ENCODE results near the gene NXPH4.

The NXPH4 gene

DNA sequence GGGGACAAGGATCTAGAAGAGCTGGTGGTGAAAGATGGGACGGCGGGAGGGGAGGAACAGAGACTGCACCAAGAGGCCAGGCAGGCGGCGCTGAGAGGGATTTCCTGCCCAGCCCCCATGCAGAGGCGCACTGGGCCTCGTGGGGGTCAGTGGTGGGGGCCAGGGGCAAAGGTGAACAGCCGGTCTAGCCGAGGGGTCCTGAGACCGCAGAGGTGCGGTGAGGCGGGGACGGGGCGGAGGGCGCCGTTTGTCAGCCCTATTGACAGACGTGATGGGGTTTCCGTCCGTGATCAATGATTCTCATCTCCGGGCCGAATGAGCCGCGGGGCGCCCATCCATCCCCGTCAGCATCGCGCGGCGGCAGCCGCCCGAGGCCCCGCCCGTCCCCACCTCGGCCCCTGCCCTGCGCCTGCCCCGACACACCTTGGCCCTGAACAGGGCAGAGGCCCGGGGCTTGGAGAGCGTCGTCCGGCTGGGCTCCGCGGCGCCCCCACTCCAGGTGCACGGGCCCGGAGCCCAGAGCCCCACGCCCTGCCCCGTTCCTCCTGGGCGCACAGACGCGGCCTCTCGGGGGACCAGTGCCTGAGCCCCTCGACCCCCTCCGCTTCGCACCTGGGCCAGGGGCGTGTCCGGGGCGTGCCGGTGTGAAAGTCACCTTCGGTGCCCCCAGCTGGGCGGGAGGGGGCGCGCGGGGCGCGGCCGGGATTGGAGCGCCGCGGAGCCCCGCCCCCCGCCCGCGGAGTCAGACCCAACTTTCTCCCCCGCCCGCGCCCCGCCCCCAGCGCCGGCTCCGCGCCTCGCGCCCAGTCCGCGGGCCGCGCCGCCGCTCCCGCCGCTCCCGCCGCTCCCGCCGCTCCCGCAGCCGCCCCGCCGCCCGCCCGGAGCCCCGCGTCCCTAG, at the start of gene NXPH4:
NXPH4 (plus strand) TSS at position 781 of the 898 bp plus-strand sequence. CDS start 176 bp downstream, outside the sequence.
- Histone ChIP-seq H3K36me3 (ENCODE audit: control insufficient read depth, insufficient read depth, low read length, severe bottlenecking) (peaks cover 27% of the 10 kb centered on the region), H3K9me3 (ENCODE audit: control insufficient read depth, low read length) (no peaks in the 10 kb centered on the region), H3K4me1 (ENCODE audit: control insufficient read depth, insufficient read depth, low read length) (peaks cover 53% of the 10 kb centered on the region), H3K9ac (ENCODE audit: low read length) (peak within 1 kb of the TSS; percentile 68), H3K4me3 (ENCODE audit: low read length) (peak within 1 kb of the TSS; percentile 70), H3K27me3 (replicated peaks; ENCODE audit: control insufficient read depth, insufficient read depth, low read length) (peaks cover 7% of the 10 kb centered on the region)
- peak; percentile 69 for DNase-seq (ENCODE audit: low read depth)

DNA sequence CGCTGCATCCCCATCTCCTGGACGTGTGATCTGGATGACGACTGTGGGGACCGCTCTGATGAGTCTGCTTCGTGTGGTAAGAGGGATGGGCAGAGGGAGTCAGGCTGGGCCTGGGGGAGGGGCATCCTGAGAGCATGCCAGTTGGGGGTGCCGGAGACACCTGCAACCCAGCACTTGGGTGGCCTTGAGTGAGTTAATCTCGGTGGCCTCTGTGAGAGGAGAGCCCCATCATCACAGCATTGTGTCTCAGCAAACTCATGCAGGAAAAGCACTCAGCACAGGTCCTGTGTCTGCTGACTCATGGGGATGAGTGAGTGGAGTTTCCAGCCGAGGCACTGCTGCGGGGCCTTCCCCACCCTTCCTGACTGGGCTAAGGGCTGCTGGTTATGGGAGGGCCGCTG, 49.6 kb upstream of the NXPH4 start:
- peaks cover 40% of the 10 kb centered on the region for H3K4me1 ChIP-seq (ENCODE audit: control insufficient read depth, insufficient read depth, low read length)
- H3K27me3 ChIP-seq (replicated peaks; ENCODE audit: control insufficient read depth, insufficient read depth, low read length): no peaks in the 10 kb centered on the region
- H3K9me3 ChIP-seq (ENCODE audit: control insufficient read depth, low read length): no peaks in the 10 kb centered on the region
- DNase-seq (ENCODE audit: low read depth): peak; percentile 42
- H3K9ac ChIP-seq (ENCODE audit: low read length): peak overlapping the region; percentile 44
- no peak overlapping the region for H3K4me3 ChIP-seq (ENCODE audit: low read length)
- peaks cover 94% of the 10 kb centered on the region for H3K36me3 ChIP-seq (ENCODE audit: control insufficient read depth, insufficient read depth, low read length, severe bottlenecking)

DNA sequence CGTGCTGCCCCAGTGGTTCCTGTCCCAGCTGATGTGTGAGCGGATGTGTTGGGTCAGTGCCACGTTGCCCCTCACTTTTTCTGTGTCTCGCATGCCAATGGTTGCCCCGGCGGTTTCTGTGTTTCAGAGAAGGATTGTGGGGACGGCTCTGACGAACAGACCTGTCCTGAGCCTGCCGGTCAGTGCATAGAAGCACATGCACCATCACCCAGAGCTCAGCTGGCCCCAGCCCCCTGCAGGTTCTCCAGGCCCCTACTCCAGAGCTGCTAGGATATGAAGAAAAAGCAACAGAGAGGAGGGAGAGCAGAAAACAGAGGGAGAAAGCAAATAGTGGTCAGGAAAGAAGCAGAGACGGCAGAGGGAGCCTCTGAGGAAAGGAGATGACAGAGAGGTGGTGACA, 48.5 kb upstream of the NXPH4 start:
- Histone ChIP-seq H3K9me3 (ENCODE audit: control insufficient read depth, low read length) (no peaks in the 10 kb centered on the region), H3K4me1 (ENCODE audit: control insufficient read depth, insufficient read depth, low read length) (peaks cover 46% of the 10 kb centered on the region), H3K27me3 (replicated peaks; ENCODE audit: control insufficient read depth, insufficient read depth, low read length) (no peaks in the 10 kb centered on the region), H3K9ac (ENCODE audit: low read length) (peak overlapping the region; percentile 52), H3K4me3 (ENCODE audit: low read length) (no peak overlapping the region), H3K36me3 (ENCODE audit: control insufficient read depth, insufficient read depth, low read length, severe bottlenecking) (peaks cover 93% of the 10 kb centered on the region)
- DNase-seq (ENCODE audit: low read depth): no peak

DNA sequence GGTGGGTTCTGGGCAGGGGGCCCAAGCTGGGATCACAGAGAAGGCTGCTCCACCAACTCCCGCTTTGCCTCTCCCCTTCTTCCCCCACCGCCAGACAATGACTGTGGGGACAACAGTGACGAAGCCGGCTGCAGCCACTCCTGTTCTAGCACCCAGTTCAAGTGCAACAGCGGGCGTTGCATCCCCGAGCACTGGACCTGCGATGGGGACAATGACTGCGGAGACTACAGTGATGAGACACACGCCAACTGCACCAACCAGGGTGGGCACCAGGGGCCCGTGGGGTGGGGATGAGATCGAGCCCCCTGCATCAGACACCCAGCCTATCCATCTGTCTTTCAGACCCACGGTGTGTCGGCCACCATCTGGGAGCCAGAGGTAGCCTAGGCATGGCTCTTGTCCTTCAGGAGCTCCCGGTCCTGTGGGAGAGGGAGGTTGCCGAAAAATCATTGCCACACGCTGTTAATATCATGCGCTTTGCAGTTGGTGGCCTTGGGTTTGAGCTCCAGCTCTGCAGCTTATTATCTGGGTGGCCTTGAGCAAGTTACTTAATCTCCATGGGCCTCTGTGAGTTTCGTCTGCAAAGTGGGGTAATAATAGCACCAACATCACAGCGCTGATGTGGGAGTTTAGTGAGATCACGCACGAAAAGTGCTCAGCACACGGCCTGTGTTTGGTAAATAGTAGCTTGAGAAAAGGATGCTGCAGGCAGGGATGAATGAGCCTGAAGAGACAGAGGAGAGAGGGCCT, 47.4 kb upstream of the NXPH4 start:
- Histone ChIP-seq H3K36me3 (ENCODE audit: control insufficient read depth, insufficient read depth, low read length, severe bottlenecking) (peaks cover 93% of the 10 kb centered on the region), H3K4me3 (ENCODE audit: low read length) (no peak overlapping the region), H3K27me3 (replicated peaks; ENCODE audit: control insufficient read depth, insufficient read depth, low read length) (no peaks in the 10 kb centered on the region), H3K9ac (ENCODE audit: low read length) (peak overlapping the region; percentile 60), H3K4me1 (ENCODE audit: control insufficient read depth, insufficient read depth, low read length) (peaks cover 51% of the 10 kb centered on the region), H3K9me3 (ENCODE audit: control insufficient read depth, low read length) (no peaks in the 10 kb centered on the region)
- no peak for DNase-seq (ENCODE audit: low read depth)

DNA sequence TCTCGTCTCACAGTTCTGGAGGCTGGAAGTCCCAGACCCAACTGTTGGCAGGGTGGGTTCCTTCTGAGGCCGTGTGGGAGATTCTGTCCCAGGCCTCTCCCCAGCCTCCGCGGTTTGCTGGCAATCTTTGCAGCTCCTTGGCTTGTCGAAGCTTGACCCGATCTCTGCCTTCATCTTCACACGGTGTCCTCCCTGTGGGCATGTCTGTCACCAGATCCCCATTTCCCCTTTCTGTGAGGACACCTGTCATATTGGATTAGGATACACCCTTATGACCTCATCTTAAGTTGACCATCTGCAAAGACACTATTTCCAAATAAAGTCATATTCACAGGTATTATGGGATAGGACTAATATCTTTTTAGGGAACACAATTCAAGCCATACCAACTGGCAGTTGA, 46.6 kb upstream of the NXPH4 start:
- H3K27me3 ChIP-seq (replicated peaks; ENCODE audit: control insufficient read depth, insufficient read depth, low read length): no peaks in the 10 kb centered on the region
- peaks cover 93% of the 10 kb centered on the region for H3K36me3 ChIP-seq (ENCODE audit: control insufficient read depth, insufficient read depth, low read length, severe bottlenecking)
- H3K9me3 ChIP-seq (ENCODE audit: control insufficient read depth, low read length): no peaks in the 10 kb centered on the region
- no peak overlapping the region for H3K4me3 ChIP-seq (ENCODE audit: low read length)
- DNase-seq (ENCODE audit: low read depth): no peak
- peak overlapping the region; percentile 60 for H3K9ac ChIP-seq (ENCODE audit: low read length)
- peaks cover 49% of the 10 kb centered on the region for H3K4me1 ChIP-seq (ENCODE audit: control insufficient read depth, insufficient read depth, low read length)

DNA sequence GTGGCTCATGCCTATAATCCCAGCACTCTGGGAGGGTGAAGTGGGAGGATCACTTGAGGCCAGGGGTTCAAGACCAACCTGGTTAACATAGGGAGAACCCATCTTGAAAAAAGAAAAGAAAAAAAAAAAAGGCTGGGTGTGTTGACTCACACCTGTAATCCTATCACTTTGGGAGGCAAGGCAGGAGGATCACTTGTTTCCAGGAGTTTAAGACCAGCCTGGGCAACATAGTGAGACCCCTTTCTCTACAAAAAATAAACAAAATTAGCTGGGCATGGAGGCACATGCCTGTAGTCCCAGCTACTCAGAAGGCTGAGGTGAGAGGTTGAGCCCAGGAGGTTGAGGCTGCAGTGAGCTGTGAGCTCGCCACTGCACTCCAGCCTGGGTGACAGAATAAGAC, 46.2 kb upstream of the NXPH4 start:
- no peak for DNase-seq (ENCODE audit: low read depth)
- Histone ChIP-seq H3K36me3 (ENCODE audit: control insufficient read depth, insufficient read depth, low read length, severe bottlenecking) (peaks cover 93% of the 10 kb centered on the region), H3K27me3 (replicated peaks; ENCODE audit: control insufficient read depth, insufficient read depth, low read length) (no peaks in the 10 kb centered on the region), H3K4me3 (ENCODE audit: low read length) (no peak overlapping the region), H3K9ac (ENCODE audit: low read length) (peak overlapping the region; percentile 60), H3K4me1 (ENCODE audit: control insufficient read depth, insufficient read depth, low read length) (peaks cover 51% of the 10 kb centered on the region), H3K9me3 (ENCODE audit: control insufficient read depth, low read length) (no peaks in the 10 kb centered on the region)

DNA sequence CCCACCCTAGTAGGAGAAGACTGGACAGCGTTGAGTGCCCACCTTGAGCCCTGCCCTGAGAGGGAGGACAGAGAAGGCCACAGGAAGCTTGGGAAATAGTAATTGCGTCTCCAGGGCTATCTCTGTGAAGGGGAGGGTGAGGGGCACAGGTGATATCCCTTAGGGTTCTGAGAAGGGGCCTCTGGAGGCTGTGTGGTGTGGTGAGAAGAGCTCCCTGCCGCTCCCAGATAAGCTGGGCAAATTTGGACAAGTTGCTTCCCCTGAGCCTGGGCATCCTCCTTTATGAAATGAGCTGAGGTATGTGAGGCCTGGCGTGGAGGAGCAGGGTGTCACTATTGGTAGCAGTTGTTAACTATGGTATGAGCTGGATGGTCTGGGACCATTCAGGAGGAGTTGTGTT, 45.7 kb upstream of the NXPH4 start:
- H3K27me3 ChIP-seq (replicated peaks; ENCODE audit: control insufficient read depth, insufficient read depth, low read length): no peaks in the 10 kb centered on the region
- peak overlapping the region; percentile 60 for H3K9ac ChIP-seq (ENCODE audit: low read length)
- no peaks in the 10 kb centered on the region for H3K9me3 ChIP-seq (ENCODE audit: control insufficient read depth, low read length)
- no peak overlapping the region for H3K4me3 ChIP-seq (ENCODE audit: low read length)
- H3K36me3 ChIP-seq (ENCODE audit: control insufficient read depth, insufficient read depth, low read length, severe bottlenecking): peaks cover 93% of the 10 kb centered on the region
- DNase-seq (ENCODE audit: low read depth): no peak
- peaks cover 54% of the 10 kb centered on the region for H3K4me1 ChIP-seq (ENCODE audit: control insufficient read depth, insufficient read depth, low read length)

DNA sequence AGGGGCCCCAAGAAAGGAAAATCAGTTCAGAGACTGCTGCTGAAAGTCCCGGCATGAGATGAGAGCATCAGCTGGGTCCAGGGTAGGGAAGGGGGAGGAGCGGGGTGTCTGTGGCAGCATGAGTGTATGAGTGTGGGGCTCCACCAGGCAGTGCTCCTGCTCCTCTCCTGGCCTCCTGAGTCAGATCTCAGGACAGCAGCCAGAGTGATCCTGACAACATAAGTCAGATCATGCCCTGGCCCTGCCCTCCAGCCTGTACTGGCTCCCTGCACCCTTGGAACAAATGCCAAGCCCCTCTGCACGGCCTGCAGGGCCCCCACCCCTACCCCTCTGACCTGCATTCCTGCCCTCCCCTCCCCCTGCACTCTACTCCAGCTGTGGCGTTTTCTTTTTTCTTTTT, 44.9 kb upstream of the NXPH4 start:
- Histone ChIP-seq H3K9ac (ENCODE audit: low read length) (no peak overlapping the region), H3K27me3 (replicated peaks; ENCODE audit: control insufficient read depth, insufficient read depth, low read length) (no peaks in the 10 kb centered on the region), H3K4me1 (ENCODE audit: control insufficient read depth, insufficient read depth, low read length) (peaks cover 58% of the 10 kb centered on the region), H3K36me3 (ENCODE audit: control insufficient read depth, insufficient read depth, low read length, severe bottlenecking) (peaks cover 93% of the 10 kb centered on the region), H3K4me3 (ENCODE audit: low read length) (no peak overlapping the region), H3K9me3 (ENCODE audit: control insufficient read depth, low read length) (no peaks in the 10 kb centered on the region)
- DNase-seq (ENCODE audit: low read depth): peak; percentile 65

DNA sequence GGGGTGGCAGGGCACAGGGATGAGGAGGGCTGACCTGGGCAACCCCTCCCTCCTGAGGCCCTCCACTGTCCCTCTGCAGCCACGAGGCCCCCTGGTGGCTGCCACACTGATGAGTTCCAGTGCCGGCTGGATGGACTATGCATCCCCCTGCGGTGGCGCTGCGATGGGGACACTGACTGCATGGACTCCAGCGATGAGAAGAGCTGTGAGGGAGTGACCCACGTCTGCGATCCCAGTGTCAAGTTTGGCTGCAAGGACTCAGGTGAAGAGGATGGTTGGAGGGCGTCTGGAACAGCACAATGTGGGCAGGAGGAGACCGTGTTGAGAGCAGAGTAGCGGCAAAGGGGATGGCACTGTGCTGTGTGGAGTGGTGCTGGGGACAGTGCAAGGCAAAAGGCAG, 43.5 kb upstream of the NXPH4 start:
- Histone ChIP-seq H3K9me3 (ENCODE audit: control insufficient read depth, low read length) (no peaks in the 10 kb centered on the region), H3K27me3 (replicated peaks; ENCODE audit: control insufficient read depth, insufficient read depth, low read length) (no peaks in the 10 kb centered on the region), H3K4me1 (ENCODE audit: control insufficient read depth, insufficient read depth, low read length) (peaks cover 55% of the 10 kb centered on the region), H3K36me3 (ENCODE audit: control insufficient read depth, insufficient read depth, low read length, severe bottlenecking) (peaks cover 93% of the 10 kb centered on the region), H3K4me3 (ENCODE audit: low read length) (no peak overlapping the region), H3K9ac (ENCODE audit: low read length) (peak overlapping the region; percentile 35)
- DNase-seq (ENCODE audit: low read depth): peak; percentile 42

DNA sequence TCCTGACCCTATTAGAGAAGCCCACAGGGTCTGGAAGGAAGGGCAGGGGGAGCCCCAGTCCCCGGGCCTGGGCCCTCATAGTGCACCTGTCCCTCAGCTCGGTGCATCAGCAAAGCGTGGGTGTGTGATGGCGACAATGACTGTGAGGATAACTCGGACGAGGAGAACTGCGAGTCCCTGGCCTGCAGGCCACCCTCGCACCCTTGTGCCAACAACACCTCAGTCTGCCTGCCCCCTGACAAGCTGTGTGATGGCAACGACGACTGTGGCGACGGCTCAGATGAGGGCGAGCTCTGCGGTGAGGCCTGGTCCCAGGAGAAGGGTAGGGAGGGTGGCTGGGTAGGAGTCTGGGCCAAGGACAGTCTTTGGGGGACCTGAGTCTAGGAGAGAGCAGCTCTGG, 42.9 kb upstream of the NXPH4 start:
- Histone ChIP-seq H3K4me1 (ENCODE audit: control insufficient read depth, insufficient read depth, low read length) (peaks cover 55% of the 10 kb centered on the region), H3K9me3 (ENCODE audit: control insufficient read depth, low read length) (no peaks in the 10 kb centered on the region), H3K9ac (ENCODE audit: low read length) (peak overlapping the region; percentile 35), H3K27me3 (replicated peaks; ENCODE audit: control insufficient read depth, insufficient read depth, low read length) (no peaks in the 10 kb centered on the region), H3K4me3 (ENCODE audit: low read length) (no peak overlapping the region), H3K36me3 (ENCODE audit: control insufficient read depth, insufficient read depth, low read length, severe bottlenecking) (peaks cover 93% of the 10 kb centered on the region)
- DNase-seq (ENCODE audit: low read depth): no peak

DNA sequence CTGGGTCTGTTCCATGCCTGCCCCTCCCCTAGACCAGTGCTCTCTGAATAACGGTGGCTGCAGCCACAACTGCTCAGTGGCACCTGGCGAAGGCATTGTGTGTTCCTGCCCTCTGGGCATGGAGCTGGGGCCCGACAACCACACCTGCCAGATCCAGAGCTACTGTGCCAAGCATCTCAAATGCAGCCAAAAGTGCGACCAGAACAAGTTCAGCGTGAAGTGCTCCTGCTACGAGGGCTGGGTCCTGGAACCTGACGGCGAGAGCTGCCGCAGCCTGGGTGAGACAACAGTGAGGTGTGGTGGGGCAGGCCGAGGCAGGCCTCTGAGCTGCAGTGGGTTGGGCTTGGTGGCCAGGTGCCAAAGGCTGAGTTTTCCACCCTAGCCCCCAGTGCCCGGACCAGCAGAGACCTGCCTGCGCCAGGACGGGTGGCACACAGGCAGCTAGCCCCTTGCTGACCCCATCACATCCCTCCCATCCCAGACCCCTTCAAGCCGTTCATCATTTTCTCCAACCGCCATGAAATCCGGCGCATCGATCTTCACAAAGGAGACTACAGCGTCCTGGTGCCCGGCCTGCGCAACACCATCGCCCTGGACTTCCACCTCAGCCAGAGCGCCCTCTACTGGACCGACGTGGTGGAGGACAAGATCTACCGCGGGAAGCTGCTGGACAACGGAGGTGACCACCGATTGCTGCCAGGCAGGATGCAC, 41.0 kb upstream of the NXPH4 start:
- no peak overlapping the region for H3K4me3 ChIP-seq (ENCODE audit: low read length)
- peaks cover 93% of the 10 kb centered on the region for H3K36me3 ChIP-seq (ENCODE audit: control insufficient read depth, insufficient read depth, low read length, severe bottlenecking)
- peak overlapping the region; percentile 55 for H3K9ac ChIP-seq (ENCODE audit: low read length)
- H3K4me1 ChIP-seq (ENCODE audit: control insufficient read depth, insufficient read depth, low read length): peaks cover 45% of the 10 kb centered on the region
- DNase-seq (ENCODE audit: low read depth): peak; percentile 75
- H3K9me3 ChIP-seq (ENCODE audit: control insufficient read depth, low read length): no peaks in the 10 kb centered on the region
- no peaks in the 10 kb centered on the region for H3K27me3 ChIP-seq (replicated peaks; ENCODE audit: control insufficient read depth, insufficient read depth, low read length)
